Measurements from ENCODE around the gene REPIN1.

REPIN1 gene

DNA sequence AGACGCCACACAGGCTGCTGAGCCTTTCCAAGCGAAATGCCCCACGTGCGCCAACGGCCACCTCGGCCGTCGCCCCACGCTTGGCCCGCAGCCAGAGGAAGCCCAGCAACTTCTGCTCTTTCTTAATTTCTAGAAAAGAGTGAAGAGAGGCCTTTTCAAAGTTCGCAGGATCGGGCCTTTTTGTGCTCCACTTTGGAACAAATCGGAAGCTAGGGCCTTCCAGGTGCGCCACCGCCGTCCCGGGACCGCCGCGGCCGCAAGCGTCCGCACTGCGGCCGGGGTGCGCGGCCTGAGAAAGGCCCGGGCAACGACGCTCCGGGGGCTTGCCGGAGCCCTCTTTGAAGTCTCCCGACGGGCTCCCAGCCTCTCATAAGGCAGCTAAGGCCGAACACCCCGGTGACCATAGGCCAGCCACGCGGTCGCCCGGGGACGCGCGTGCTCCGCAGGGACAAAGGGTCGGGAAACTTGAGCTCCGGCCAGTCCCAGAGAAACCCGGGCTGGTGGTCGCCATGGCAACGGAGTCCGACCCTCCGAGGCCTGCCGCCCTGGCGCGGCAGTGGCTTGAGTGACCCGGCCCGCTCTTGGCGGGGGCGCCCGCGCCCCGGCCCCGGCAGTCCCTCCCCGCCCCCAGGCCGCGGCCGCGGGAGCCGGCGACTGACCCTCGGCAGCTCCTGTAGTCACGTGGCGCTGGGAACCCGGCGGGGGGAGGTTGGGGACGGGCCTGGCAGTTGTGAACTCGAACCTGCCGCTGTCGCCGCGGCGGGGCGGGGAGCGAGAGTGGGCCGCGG, at the start of gene REPIN1:
REPIN1 (plus strand) TSS at position 727 of the 788 bp plus-strand sequence. CDS start 890 bp downstream, outside the sequence.
- Histone ChIP-seq H3K4me1 (ENCODE audit: control insufficient read depth, insufficient read depth, low read length) (no peaks in the 10 kb centered on the region), H3K9me3 (ENCODE audit: control insufficient read depth, insufficient read depth, low read depth, low read length) (no peaks in the 10 kb centered on the region), H3K4me3 (ENCODE audit: low read depth, low read length) (peak within 1 kb of the TSS; percentile 89), H3K36me3 (ENCODE audit: control insufficient read depth in 2 of 2, insufficient read depth in 1 of 2, low read length in 2 of 2) (peaks cover 0 to 39% of the 10 kb centered on the region in 2 experiments; a peak in 1 of 3 replicates), H3K27ac (ENCODE audit: extremely low read depth, low read depth, low read length) (peak within 1 kb of the TSS; percentile 74)
- CTCF ChIA-PET: interaction anchor here (0.8 to 0.9 kb wide), 2 partner anchors 11 to 37 kb away, joined by 3 to 4 read pairs; a partner anchor contains a TSS
- POLR2A ChIA-PET: interaction anchor here (0.6 to 2.5 kb wide), 9 partner anchors 10 to 55 kb away, joined by 3 to 18 read pairs (median 4); no protein-coding TSS in a partner anchor
- TF ChIP-seq GLI2 (tag by site-specific recombination; IDR thresholded peaks at IDR 0.05; ENCODE audit: borderline replicate concordance, low read depth): no peak
- no peak for TF ChIP-seq ZNF510 (tag by site-specific recombination; IDR thresholded peaks at IDR 0.05; ENCODE audit: insufficient replicate concordance)
- no peak for TF ChIP-seq ZNF48 (tag by site-specific recombination; IDR thresholded peaks at IDR 0.05)
- TF ChIP-seq ZNF10 (tag by site-specific recombination; IDR thresholded peaks at IDR 0.05): no peak
- TF ChIP-seq ZFP37 (tag by site-specific recombination; IDR thresholded peaks at IDR 0.05): peak; percentile 63; the same call in 1 of the 2 replicates
- TF ChIP-seq ZNF2 (tag by site-specific recombination; IDR thresholded peaks at IDR 0.05): peak; percentile 81
- no peak for TF ChIP-seq ZNF280C (tag by site-specific recombination; IDR thresholded peaks at IDR 0.05)
- no peak for TF ChIP-seq HOXD13 (CRISPR knock-in tag; IDR thresholded peaks at IDR 0.05; ENCODE audit: borderline replicate concordance)
- TF ChIP-seq ZBTB20 (tag by site-specific recombination; IDR thresholded peaks at IDR 0.05): peak; percentile 80
- no peak for TF ChIP-seq KLF10 (tag by site-specific recombination; IDR thresholded peaks at IDR 0.05)
- no peak for TF ChIP-seq ZBTB7A (tag by site-specific recombination; IDR thresholded peaks at IDR 0.05; ENCODE audit: low read depth)
- no peak for TF ChIP-seq ZNF596 (tag by site-specific recombination; IDR thresholded peaks at IDR 0.05)
- no peak for TF ChIP-seq ELK4 (IDR thresholded peaks at IDR 0.05; ENCODE audit: borderline replicate concordance, low read depth, low read length)
- peak; percentile 86; the same call in 1 of the 2 replicates for TF ChIP-seq ZNF501 (tag by site-specific recombination; IDR thresholded peaks at IDR 0.05)
- TF ChIP-seq FEZF1 (tag by site-specific recombination; IDR thresholded peaks at IDR 0.05): peak; percentile 41; the same call in 1 of the 2 replicates
- TF ChIP-seq, protein P1, sequence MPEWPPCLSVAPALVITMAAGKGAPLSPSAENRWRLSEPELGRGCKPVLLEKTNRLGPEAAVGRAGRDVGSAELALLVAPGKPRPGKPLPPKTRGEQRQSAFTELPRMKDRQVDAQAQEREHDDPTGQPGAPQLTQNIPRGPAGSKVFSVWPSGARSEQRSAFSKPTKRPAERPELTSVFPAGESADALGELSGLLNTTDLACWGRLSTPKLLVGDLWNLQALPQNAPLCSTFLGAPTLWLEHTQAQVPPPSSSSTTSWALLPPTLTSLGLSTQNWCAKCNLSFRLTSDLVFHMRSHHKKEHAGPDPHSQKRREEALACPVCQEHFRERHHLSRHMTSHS (tag by site-specific recombination; IDR thresholded peaks at IDR 0.05): no peak
- no peak for TF ChIP-seq ZNF223 (tag by site-specific recombination; IDR thresholded peaks at IDR 0.05)
- TF ChIP-seq, protein P2, sequence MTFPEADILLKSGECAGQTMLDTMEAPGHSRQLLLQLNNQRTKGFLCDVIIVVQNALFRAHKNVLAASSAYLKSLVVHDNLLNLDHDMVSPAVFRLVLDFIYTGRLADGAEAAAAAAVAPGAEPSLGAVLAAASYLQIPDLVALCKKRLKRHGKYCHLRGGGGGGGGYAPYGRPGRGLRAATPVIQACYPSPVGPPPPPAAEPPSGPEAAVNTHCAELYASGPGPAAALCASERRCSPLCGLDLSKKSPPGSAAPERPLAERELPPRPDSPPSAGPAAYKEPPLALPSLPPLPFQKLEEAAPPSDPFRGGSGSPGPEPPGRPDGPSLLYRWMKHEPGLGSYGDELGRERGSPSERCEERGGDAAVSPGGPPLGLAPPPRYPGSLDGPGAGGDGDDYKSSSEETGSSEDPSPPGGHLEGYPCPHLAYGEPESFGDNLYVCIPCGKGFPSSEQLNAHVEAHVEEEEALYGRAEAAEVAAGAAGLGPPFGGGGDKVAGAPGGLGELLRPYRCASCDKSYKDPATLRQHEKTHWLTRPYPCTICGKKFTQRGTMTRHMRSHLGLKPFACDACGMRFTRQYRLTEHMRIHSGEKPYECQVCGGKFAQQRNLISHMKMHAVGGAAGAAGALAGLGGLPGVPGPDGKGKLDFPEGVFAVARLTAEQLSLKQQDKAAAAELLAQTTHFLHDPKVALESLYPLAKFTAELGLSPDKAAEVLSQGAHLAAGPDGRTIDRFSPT (tag by site-specific recombination; IDR thresholded peaks at IDR 0.05): peak; percentile 95
- TF ChIP-seq ZNF423 (tag by site-specific recombination; IDR thresholded peaks at IDR 0.05): no peak
- TF ChIP-seq ZBTB48 (tag by site-specific recombination; IDR thresholded peaks at IDR 0.05): 0 out of 2 replicates have a peak, but pooled peaks have one; percentile 17
- TF ChIP-seq BCL11B (tag by site-specific recombination; IDR thresholded peaks at IDR 0.05; ENCODE audit: low read depth): no peak
- no peak for TF ChIP-seq ZNF354C (tag by site-specific recombination; IDR thresholded peaks at IDR 0.05; ENCODE audit: borderline replicate concordance, low read depth)
- no peak for TF ChIP-seq MZF1 (tag by site-specific recombination; IDR thresholded peaks at IDR 0.05; ENCODE audit: borderline replicate concordance)
- TF ChIP-seq, protein P3, sequence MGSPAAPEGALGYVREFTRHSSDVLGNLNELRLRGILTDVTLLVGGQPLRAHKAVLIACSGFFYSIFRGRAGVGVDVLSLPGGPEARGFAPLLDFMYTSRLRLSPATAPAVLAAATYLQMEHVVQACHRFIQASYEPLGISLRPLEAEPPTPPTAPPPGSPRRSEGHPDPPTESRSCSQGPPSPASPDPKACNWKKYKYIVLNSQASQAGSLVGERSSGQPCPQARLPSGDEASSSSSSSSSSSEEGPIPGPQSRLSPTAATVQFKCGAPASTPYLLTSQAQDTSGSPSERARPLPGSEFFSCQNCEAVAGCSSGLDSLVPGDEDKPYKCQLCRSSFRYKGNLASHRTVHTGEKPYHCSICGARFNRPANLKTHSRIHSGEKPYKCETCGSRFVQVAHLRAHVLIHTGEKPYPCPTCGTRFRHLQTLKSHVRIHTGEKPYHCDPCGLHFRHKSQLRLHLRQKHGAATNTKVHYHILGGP (tag by site-specific recombination; IDR thresholded peaks at IDR 0.05): no peak
- peak; percentile 91 for TF ChIP-seq GLIS2 (tag by site-specific recombination; IDR thresholded peaks at IDR 0.05)
- peak; percentile 62; the same call in 1 of the 2 replicates for TF ChIP-seq ZNF629 (tag by site-specific recombination; IDR thresholded peaks at IDR 0.05)
- TF ChIP-seq ZNF140 (tag by site-specific recombination; IDR thresholded peaks at IDR 0.05): no peak
- no peak for TF ChIP-seq ZNF544 (tag by site-specific recombination; IDR thresholded peaks at IDR 0.05)
